H9 (cell line): ENCODE results near the gene MYRIP. TPM values are rescaled to one million over a fixed set of nuclear protein-coding genes. Genes with fewer than 3 reads are reported as not detected.

Experiments
- DNase-seq: peaks from one replicate; pipeline ENCODE4 v3.0.0-alpha.2; 2017
- H2AFZ ChIP-seq: one replicate; pipeline ENCODE4 v1.6.1; 2013; ENCODE audit warnings: mild to moderate bottlenecking, low read length, control low read depth, moderate library complexity
- H2AK5ac ChIP-seq: 2 replicates; pipeline ENCODE4 v1.6.1; 2013; ENCODE audit warnings: low read length, control low read depth, mixed read lengths; ENCODE audit not compliant: insufficient read length
- H2BK120ac ChIP-seq: one replicate; pipeline ENCODE4 v1.6.1; 2013; ENCODE audit warnings: low read depth, mild to moderate bottlenecking, low read length, control low read depth, inconsistent platforms; ENCODE audit not compliant: poor library complexity, severe bottlenecking
- H2BK12ac ChIP-seq: 2 replicates; pipeline ENCODE4 v1.6.1; 2013; ENCODE audit warnings: low read length, control low read depth, mixed read lengths, low read depth; ENCODE audit not compliant: insufficient read length
- H2BK15ac ChIP-seq: 2 replicates; pipeline ENCODE4 v1.6.1; 2013; ENCODE audit warnings: low read depth, low read length, control low read depth
- H2BK20ac ChIP-seq: one replicate; pipeline ENCODE4 v1.6.1; 2013; ENCODE audit warnings: low read depth, mild to moderate bottlenecking, low read length, control low read depth, inconsistent platforms; ENCODE audit not compliant: poor library complexity, severe bottlenecking
- H2BK5ac ChIP-seq: 2 replicates; pipeline ENCODE4 v1.6.1; 2013; ENCODE audit warnings: low read length, control low read depth, mixed read lengths; ENCODE audit not compliant: insufficient read length
- H3K14ac ChIP-seq: 2 replicates; pipeline ENCODE4 v1.6.1; 2013; ENCODE audit warnings: low read length, control low read depth; ENCODE audit not compliant: insufficient read depth
- H3K18ac ChIP-seq: 2 replicates; pipeline ENCODE4 v1.6.1; 2013; ENCODE audit warnings: low read depth, mild to moderate bottlenecking, mixed read lengths, low read length, control low read depth; ENCODE audit not compliant: insufficient read length
- H3K23ac ChIP-seq: 2 replicates; pipeline ENCODE4 v1.6.1; 2013; ENCODE audit warnings: low read length, control low read depth, mixed read lengths, low read depth; ENCODE audit not compliant: insufficient read length
- H3K23me2 ChIP-seq: 2 replicates; pipeline ENCODE4 v1.6.1; 2013; ENCODE audit warnings: low read depth, mild to moderate bottlenecking, mixed read lengths, low read length, control low read depth; ENCODE audit not compliant: insufficient read length, poor library complexity, severe bottlenecking
- H3K27ac ChIP-seq: 2 replicates; pipeline ENCODE4 v1.5.1; 2013; ENCODE audit warnings: low read length, control low read depth, mixed read lengths, low read depth; ENCODE audit not compliant: insufficient read length
- H3K27me3 ChIP-seq: 2 replicates; pipeline ENCODE4 v1.6.1; 2013; ENCODE audit warnings: low read length, control low read depth, inconsistent platforms; ENCODE audit not compliant: insufficient read depth
- H3K4ac ChIP-seq: 2 replicates; pipeline ENCODE4 v1.6.1; 2013; ENCODE audit warnings: low read depth, mild to moderate bottlenecking, control low read depth, inconsistent platforms, low read length, moderate library complexity
- H3K4me1 ChIP-seq: 2 replicates; pipeline ENCODE4 v1.6.1; 2013; ENCODE audit warnings: low read length, control low read depth, inconsistent platforms; ENCODE audit not compliant: insufficient read depth
- H3K4me2 ChIP-seq: 2 replicates; pipeline ENCODE4 v1.6.1; 2013; ENCODE audit warnings: low read length, control low read depth, mixed read lengths; ENCODE audit not compliant: insufficient read length, insufficient read depth
- H3K56ac ChIP-seq: 2 replicates; pipeline ENCODE4 v1.6.1; 2013; ENCODE audit warnings: low read depth, mild to moderate bottlenecking, mixed read lengths, low read length, control low read depth; ENCODE audit not compliant: insufficient read length
- H3K79me1 ChIP-seq: 2 replicates; pipeline ENCODE4 v1.6.1; 2013; ENCODE audit warnings: low read depth, mild to moderate bottlenecking, moderate library complexity, low read length, control low read depth, inconsistent platforms; ENCODE audit not compliant: insufficient read depth, poor library complexity, severe bottlenecking
- H3K79me2 ChIP-seq: 2 replicates; pipeline ENCODE4 v1.6.1; 2013; ENCODE audit warnings: low read length, control low read depth, inconsistent platforms; ENCODE audit not compliant: insufficient read depth
- H3K9ac ChIP-seq: 2 replicates; pipeline ENCODE4 v1.6.1; 2013; ENCODE audit warnings: low read length, control low read depth, mixed read lengths; ENCODE audit not compliant: insufficient read length; ENCODE audit errors: extremely low read depth
- H3K9me3 ChIP-seq: one replicate; pipeline ENCODE4 v1.6.1; 2013; ENCODE audit warnings: low read depth, low read length, inconsistent platforms; ENCODE audit not compliant: control insufficient read depth
- H3T11ph ChIP-seq: one replicate; pipeline ENCODE4 v1.6.1; 2013; ENCODE audit warnings: mild to moderate bottlenecking, low read length, control low read depth, inconsistent platforms
- H4K20me1 ChIP-seq: one replicate; pipeline ENCODE4 v1.6.1; 2013; ENCODE audit not compliant: control insufficient read depth, insufficient read length, insufficient read depth
- H4K5ac ChIP-seq: 2 replicates; pipeline ENCODE4 v1.6.1; 2013; ENCODE audit warnings: low read depth, mild to moderate bottlenecking, mixed read lengths, low read length, control low read depth; ENCODE audit not compliant: insufficient read length
- H4K8ac ChIP-seq: replicated peaks from 2 replicates; pipeline ENCODE4 v1.6.1; 2013; ENCODE audit warnings: low read length, control low read depth, mixed read lengths, low read depth; ENCODE audit not compliant: insufficient read length
- H4K91ac ChIP-seq: 2 replicates; pipeline ENCODE4 v1.6.1; 2013; ENCODE audit warnings: low read depth, mild to moderate bottlenecking, moderate library complexity, mixed read lengths, low read length, control low read depth; ENCODE audit not compliant: insufficient read length
- H3K27ac Mint-ChIP-seq, 3 experiments: 2 replicates in 2 of 3; 3 replicates in 1 of 3; pipeline ENCODE4 v1.8.0; 2020 to 2021; ENCODE audit warnings: mixed read lengths in 3 of 3, mild to moderate bottlenecking in 1 of 3, moderate library complexity in 1 of 3
- H3K27me3 Mint-ChIP-seq: 2 replicates; pipeline ENCODE4 v1.8.0; 2021; ENCODE audit warnings: low read depth, mild to moderate bottlenecking, moderate library complexity, mixed read lengths
- H3K36me3 Mint-ChIP-seq, 3 experiments: 2 replicates in 2 of 3; 3 replicates in 1 of 3; pipeline ENCODE4 v1.8.0; 2020 to 2021; ENCODE audit warnings: low read depth in 3 of 3, mixed read lengths in 3 of 3; ENCODE audit not compliant: insufficient read depth in 1 of 3
- H3K4me1 Mint-ChIP-seq, 2 experiments: 2 replicates each; pipeline ENCODE4 v1.8.0; 2020; ENCODE audit warnings: mixed read lengths in 2 of 2
- H3K4me3 Mint-ChIP-seq, 2 experiments: 2 replicates in 1 of 2; 3 replicates in 1 of 2; pipeline ENCODE4 v1.8.0; 2020 to 2021; ENCODE audit warnings: mild to moderate bottlenecking in 2 of 2, mixed read lengths in 2 of 2, moderate library complexity in 1 of 2
- H3K9me3 Mint-ChIP-seq, 2 experiments: 2 replicates in 1 of 2; 3 replicates in 1 of 2; pipeline ENCODE4 v1.8.0; 2020; ENCODE audit warnings: mild to moderate bottlenecking in 2 of 2, mixed read lengths in 2 of 2, moderate library complexity in 1 of 2
- CTCF ChIP-seq: fragments of 200-600 bp; sonication (generic); conservative IDR thresholded peaks from 3 replicates; pipeline ENCODE4 v1.8.0; 2021; ENCODE audit warnings: antibody characterized with exemption, mild to moderate bottlenecking
- WGBS: extraction: QIAGEN DNeasy Blood & Tissue Kit; methylation state at CpG from one replicate; pipeline ENCODE4 v1.1.7; 2013; ENCODE audit warnings: missing lambda C conversion rate, low lambda C conversion rate, mixed read lengths; ENCODE audit not compliant: insufficient read length; ENCODE audit errors: extremely low coverage; 5-methylcytosine and 5-hydroxymethylcytosine counted together
- total RNA-seq: library from RNA; stranded (reverse); gene quantifications from 2 replicates; pipeline ENCODE4 v1.2.1, GENCODE V29; 2021

Gene MYRIP
- total RNA-seq, 1 experiment from 2014 or later: 1.8 TPM

GRCh38 chr3:40167958-40168357 lies 358.5 kb downstream of the MYRIP start:
- H3K79me2 ChIP-seq: no peaks in the 10 kb centered on the region

More at GRCh38 chr3:40167958-40168357, 358.5 kb downstream of the MYRIP start:
- H2BK12ac ChIP-seq: no peak overlapping the region
- no peak overlapping the region for H4K5ac ChIP-seq
- no peak overlapping the region for H2BK15ac ChIP-seq
- no peak overlapping the region for H3K4me2 ChIP-seq
- no peak for TF ChIP-seq CTCF
- H3K14ac ChIP-seq: no peak overlapping the region
- no CpG with 5 or more reads among the region's 1 CpG for WGBS
- H3K18ac ChIP-seq: no peak overlapping the region
- Mint-ChIP-seq H3K36me3 (no peaks in the 10 kb centered on the region), H3K4me3 (no peak overlapping the region), H3K27ac (no peak overlapping the region), H3K27me3 (peaks cover 2% of the 10 kb centered on the region; the same call in 1 of the 2 replicates), H3K4me1 (peaks cover 4 to 7% of the 10 kb centered on the region in 2 experiments), H3K9me3 (no peaks in the 10 kb centered on the region)
- no peak overlapping the region for H2BK20ac ChIP-seq
- H3K9me3 ChIP-seq: no peaks in the 10 kb centered on the region
- no peak overlapping the region for H4K8ac ChIP-seq
- H3K79me1 ChIP-seq: no peaks in the 10 kb centered on the region
- H3K4me1 ChIP-seq: no peaks in the 10 kb centered on the region; the same call in 1 of the 2 replicates
- no peak overlapping the region for H3K56ac ChIP-seq
- H2BK120ac ChIP-seq: no peak overlapping the region
- no peak overlapping the region for H2BK5ac ChIP-seq
- H4K20me1 ChIP-seq: peaks cover 2% of the 10 kb centered on the region
- DNase-seq: no peak
- no peak overlapping the region for H3K27ac ChIP-seq
- no peaks in the 10 kb centered on the region for H3K23me2 ChIP-seq
- no peaks in the 10 kb centered on the region for H3K27me3 ChIP-seq
- H2AK5ac ChIP-seq: no peak overlapping the region
- no peak overlapping the region for H3T11ph ChIP-seq
- no peak overlapping the region for H4K91ac ChIP-seq
- no peak overlapping the region for H2AFZ ChIP-seq
- H3K4ac ChIP-seq: no peak overlapping the region
- H3K23ac ChIP-seq: no peak overlapping the region
- H3K9ac ChIP-seq: no peak overlapping the region
